Uterus (tissue), 2 donors: ENCODE measurements around the gene PIP5KL1.

Experiments used
- CTCF ChIP-seq, 4 experiments: fragments of 200-600 bp in 2 of 4; fragments of 450-650 bp in 2 of 4; sonication (generic) in 2 of 4; IDR thresholded peaks; one replicate each; pipeline ENCODE4 v1.5.1; 2016 to 2019; ENCODE audit warnings: antibody characterized with exemption in 4 of 4, mild to moderate bottlenecking in 2 of 4, moderate library complexity in 1 of 4
- POLR2A ChIP-seq, 2 donors: fragments of 450-650 bp; IDR thresholded peaks; one replicate each; pipeline ENCODE4 v1.6.1; 2016; ENCODE audit warnings: antibody characterized with exemption in 2 of 2, mild to moderate bottlenecking in 1 of 2, moderate library complexity in 1 of 2

DNA sequence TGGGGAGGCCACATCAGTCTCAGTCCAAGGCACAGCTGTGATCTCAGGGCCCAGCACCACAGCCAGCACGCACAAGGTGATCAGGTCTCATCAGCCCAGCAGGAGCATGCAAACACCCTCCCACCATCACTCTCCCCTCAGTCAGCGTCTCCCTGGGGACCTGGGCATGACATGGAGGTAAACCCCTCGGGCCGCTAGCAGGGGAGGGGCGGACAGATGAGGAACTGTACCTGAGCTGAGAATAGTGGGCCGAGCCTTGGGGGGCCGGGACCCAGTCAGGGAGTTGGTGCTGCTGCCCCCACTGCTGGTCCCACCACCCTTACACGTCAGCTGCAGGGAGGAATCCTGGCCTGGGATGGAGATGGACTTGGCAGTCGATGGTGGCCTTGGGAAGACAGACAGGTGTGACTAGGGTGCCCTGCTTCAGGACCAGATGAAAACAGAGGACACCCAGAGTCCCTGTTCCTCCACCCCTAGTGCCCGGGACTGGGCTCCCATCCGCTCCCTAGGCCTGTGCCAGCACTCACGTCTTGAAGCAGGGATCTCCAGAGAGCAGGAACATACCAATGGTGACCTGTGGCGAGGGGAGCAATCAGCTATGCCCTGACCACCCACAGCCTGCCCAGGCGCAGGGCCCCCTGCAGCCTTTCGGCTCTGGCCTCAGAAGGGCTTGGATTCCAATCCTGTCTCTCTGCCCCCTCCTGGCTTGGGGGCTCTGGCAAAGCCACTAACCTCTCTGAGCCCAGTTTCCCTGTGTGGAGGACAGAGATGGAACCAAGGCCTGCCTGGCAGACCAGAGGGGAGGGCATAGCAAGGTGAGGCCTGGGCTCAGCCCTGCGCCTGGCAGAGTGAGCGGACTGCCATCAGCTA is 17.5 kb upstream of the PIP5KL1 start:
- no peak for TF ChIP-seq POLR2A (IDR thresholded peaks at IDR 0.05)
- TF ChIP-seq CTCF (IDR thresholded peaks at IDR 0.05) = no peak
